ENCODE results near the gene MPLKIP. TPM values are rescaled to one million over a fixed set of nuclear protein-coding genes. Genes with fewer than 3 reads are reported as not detected.

MPLKIP gene
- total RNA-seq, 1 experiment from 2014 or later: 61.6 TPM

DNA sequence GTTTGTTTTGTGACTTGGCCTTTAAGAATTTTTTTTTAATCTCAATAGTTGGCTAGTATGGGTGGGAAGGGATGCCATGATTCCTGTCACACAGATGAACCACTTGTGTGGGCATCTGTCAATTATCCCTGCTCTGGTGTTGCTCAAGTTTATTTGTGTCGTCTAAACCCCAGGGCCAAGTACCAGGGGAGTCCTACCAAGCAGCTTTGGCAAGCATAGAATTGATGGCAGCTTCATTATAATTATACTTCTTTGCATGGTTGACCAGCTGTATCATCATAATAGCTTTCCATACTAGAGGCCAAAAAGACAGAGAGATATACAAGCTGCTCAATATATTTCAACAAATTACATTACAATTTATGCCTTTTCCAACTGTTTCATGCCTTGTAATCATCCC, 30.8 kb upstream of the MPLKIP start (continued):
- TF ChIP-seq RELA (CRISPR knock-in tag; IDR thresholded peaks at IDR 0.05; ENCODE audit: borderline replicate concordance) (no peak), ZSCAN18 (CRISPR knock-in tag; IDR thresholded peaks at IDR 0.05) (no peak), MLX (CRISPR knock-in tag; IDR thresholded peaks at IDR 0.05) (no peak), ELF4 (CRISPR knock-in tag; IDR thresholded peaks at IDR 0.05; ENCODE audit: low read depth) (no peak), OVOL2 (CRISPR knock-in tag; IDR thresholded peaks at IDR 0.05; ENCODE audit: borderline replicate concordance) (no peak), FOXK1 (CRISPR knock-in tag; IDR thresholded peaks at IDR 0.05) (no peak), ZNF263 (CRISPR knock-in tag; IDR thresholded peaks at IDR 0.05; ENCODE audit: low read depth) (no peak), IRF2 (CRISPR knock-in tag; IDR thresholded peaks at IDR 0.05; ENCODE audit: borderline replicate concordance, low read depth) (no peak), NR3C1 (CRISPR knock-in tag; conservative IDR thresholded peaks at IDR 0.05; ENCODE audit: low read depth) (no peak), EMX1 (CRISPR knock-in tag; IDR thresholded peaks at IDR 0.05) (no peak), CBFB (CRISPR knock-in tag; IDR thresholded peaks at IDR 0.05; ENCODE audit: low read depth) (no peak)
- TF ChIP-seq, protein P1, sequence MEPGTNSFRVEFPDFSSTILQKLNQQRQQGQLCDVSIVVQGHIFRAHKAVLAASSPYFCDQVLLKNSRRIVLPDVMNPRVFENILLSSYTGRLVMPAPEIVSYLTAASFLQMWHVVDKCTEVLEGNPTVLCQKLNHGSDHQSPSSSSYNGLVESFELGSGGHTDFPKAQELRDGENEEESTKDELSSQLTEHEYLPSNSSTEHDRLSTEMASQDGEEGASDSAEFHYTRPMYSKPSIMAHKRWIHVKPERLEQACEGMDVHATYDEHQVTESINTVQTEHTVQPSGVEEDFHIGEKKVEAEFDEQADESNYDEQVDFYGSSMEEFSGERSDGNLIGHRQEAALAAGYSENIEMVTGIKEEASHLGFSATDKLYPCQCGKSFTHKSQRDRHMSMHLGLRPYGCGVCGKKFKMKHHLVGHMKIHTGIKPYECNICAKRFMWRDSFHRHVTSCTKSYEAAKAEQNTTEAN (CRISPR knock-in tag; IDR thresholded peaks at IDR 0.05): no peak

GRCh38 chr7:40162516-40162915, 28.1 kb upstream of the MPLKIP start:
- Mint-ChIP-seq H3K27ac (no peak overlapping the region), H3K4me3 (no peak overlapping the region), H3K27me3 (ENCODE audit: low read depth) (no peaks in the 10 kb centered on the region), H3K4me1 (no peaks in the 10 kb centered on the region), H3K36me3 (no peaks in the 10 kb centered on the region), H3K9me3 (no peaks in the 10 kb centered on the region)
- DNase-seq (ENCODE audit: low spot score): no peak
- POLR2A ChIA-PET: no interaction called here
- ATAC-seq: no peak
- CTCF ChIA-PET: interaction anchor here (1.4 kb wide), 1 partner anchor 15 kb away, joined by 4 read pairs; no protein-coding TSS in a partner anchor
- TF ChIP-seq ELF4 (CRISPR knock-in tag; IDR thresholded peaks at IDR 0.05; ENCODE audit: low read depth): no peak
- TF ChIP-seq CREM (CRISPR knock-in tag; IDR thresholded peaks at IDR 0.05): no peak
- TF ChIP-seq TCF7 (CRISPR knock-in tag; IDR thresholded peaks at IDR 0.05; ENCODE audit: low read depth): no peak
- TF ChIP-seq GABPB1 (CRISPR knock-in tag; IDR thresholded peaks at IDR 0.05): no peak
- TF ChIP-seq ATF2 (CRISPR knock-in tag; IDR thresholded peaks at IDR 0.05; ENCODE audit: borderline replicate concordance, low read depth): no peak
- no peak for TF ChIP-seq USF2 (CRISPR knock-in tag; IDR thresholded peaks at IDR 0.05)
- TF ChIP-seq, protein P2, sequence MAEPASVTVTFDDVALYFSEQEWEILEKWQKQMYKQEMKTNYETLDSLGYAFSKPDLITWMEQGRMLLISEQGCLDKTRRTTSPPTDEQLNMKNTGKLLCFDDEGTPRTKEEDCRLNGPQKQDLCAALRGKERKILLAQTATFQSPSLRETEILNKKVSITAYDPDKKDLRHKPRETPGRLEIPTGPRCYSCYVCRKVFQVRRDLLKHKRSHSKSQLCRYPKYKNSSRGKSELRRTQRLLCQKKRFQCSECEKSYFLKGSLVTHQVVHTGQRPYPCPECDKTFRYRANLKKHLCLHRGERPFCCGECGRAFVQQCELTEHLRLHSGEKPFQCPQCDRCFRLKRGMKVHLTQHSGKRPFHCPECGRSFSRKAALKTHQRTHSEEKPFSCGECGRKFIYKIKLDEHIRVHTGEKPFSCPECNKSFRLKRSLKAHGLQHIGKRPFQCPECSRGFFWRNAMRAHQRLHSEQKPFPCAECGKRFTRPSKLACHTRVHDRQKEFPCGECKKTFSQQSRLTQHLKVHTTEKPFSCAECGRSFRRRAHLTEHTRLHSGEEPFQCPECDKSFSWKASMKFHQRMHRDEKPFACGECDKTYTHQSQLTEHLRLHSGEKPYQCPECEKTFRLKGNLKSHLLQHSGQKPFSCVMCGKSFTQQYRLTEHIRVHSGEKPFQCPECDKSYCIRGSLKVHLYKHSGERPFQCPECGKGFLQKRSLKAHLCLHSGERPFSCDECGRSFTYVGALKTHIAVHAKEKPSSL (CRISPR knock-in tag; conservative IDR thresholded peaks at IDR 0.05): no peak
- TF ChIP-seq PRRX2 (CRISPR knock-in tag; IDR thresholded peaks at IDR 0.05): no peak
- TF ChIP-seq ETV6 (CRISPR knock-in tag; IDR thresholded peaks at IDR 0.05): no peak
- no peak for TF ChIP-seq MLX (CRISPR knock-in tag; IDR thresholded peaks at IDR 0.05)
- no peak for TF ChIP-seq PRDM15 (CRISPR knock-in tag; IDR thresholded peaks at IDR 0.05)
- no peak for TF ChIP-seq PREB (CRISPR knock-in tag; IDR thresholded peaks at IDR 0.05; ENCODE audit: borderline replicate concordance)
- no peak for TF ChIP-seq HMGA2 (CRISPR knock-in tag; IDR thresholded peaks at IDR 0.05)

Data from WTC11 (cell line).